Tongue (tissue), 2 donors: ENCODE measurements around the gene FAAP100. TPM values are rescaled to one million over a fixed set of nuclear protein-coding genes. Genes with fewer than 3 reads are reported as not detected.

Experiments used
- DNase-seq: peaks from one replicate; pipeline ENCODE4 v3.0.0-alpha.2; 2015
- total RNA-seq: library from RNA; depleted of rRNA; stranded (reverse); fragments of >200 nt; gene quantifications from one replicate; pipeline ENCODE4 v1.2.3, GENCODE V29; 2014

The FAAP100 gene
- total RNA-seq, 1 donor from 2014 or later, result 17.8 TPM

DNA sequence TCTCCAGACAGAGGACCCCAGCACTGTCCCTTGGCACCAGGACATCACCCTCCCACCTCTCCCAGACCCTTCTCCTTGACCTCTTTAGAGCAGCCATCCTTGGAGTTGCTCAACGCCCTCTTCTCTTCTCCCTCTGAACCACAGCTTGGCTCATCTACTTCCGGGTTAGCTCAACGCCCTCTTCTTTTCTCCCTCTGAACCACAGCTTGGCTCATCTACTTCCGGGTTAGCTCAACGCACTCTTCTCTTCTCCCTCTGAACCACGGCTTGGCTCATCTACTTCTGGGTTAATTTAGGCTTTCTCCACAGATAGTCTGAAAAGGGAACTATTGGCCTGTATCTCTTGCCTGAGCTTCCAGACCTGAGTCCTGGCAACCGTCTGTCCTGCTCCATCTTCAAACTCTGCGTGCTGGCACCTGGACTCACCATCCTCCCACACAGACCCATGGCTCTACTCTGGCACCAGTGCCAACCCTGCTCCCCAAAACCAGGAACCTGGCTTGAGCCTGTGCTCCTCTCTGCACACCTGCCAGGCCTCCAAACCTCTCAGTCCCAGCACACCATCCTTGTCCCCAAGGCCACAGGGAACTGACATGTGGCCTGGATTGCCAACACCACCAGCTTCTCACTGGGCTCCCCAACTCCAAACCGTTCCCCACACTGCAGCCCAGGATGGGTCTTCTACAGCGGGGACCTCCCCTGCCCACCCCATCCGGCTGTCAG is 25.3 kb upstream of the FAAP100 start:
- DNase-seq, result no peak

DNA sequence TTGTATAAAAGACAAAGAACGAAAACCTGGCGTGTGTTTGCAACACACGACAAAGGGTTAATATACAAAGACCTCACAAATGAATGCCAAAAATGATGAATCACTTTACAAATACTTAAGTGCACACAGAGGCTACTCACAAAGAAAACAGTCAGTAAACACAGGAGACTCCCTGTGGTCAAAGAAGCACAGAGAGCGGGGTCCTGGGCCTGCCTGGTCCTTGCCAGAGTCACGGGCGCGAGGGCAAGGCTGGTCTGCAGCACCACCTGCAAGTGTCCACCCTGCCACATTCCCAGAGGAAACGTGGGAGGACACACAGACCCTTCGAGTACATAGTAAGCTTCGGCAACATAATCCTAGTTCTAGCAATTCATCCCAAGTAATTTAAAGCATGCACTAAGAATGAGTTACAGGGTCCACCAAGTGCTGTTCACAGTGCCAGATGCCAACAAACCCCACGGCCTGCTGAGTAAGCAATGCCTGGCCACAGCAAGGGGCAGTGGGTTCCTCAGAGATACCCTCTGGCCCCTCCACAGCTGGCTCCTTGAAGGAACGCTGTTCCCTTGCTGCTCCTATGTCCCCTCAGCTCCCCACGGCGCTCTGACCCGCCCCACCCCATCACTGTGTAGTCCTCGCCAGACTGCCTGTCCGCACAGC is 24.6 kb upstream of the FAAP100 start:
- peak; percentile 14 for DNase-seq

DNA sequence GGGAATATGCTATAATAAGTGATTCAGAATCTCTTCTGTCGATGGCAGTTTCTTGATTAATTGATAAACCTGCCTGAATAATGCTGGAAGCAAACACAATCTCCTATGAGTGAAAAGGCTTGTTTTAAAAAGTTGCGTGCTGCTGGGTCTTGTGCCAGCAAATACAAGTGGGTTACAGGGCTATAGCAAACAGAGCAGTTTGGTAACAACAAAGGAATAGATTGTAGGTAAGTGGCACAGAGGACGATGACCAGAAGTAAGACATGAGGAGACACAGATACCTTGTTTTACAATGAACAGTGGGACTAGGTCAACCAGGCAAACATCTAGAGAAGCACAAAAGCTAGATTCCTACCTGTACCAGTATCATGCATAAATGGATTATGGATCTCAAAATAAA is 23.7 kb upstream of the FAAP100 start:
- no peak for DNase-seq

DNA sequence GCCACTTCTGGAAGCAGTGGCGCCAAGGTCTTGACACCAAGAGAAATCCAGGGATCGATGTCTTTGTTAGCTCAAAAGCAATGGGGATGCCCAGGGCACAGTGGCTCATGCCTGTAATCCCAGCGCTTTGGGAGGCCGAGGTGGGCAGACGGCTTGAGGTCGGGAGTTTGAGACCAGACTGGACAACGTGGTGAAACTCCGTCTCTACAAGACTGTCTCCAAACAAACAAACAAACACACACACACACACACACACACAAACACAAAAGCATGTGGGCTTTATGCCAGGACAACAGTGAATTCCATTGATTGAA is 22.4 kb upstream of the FAAP100 start:
- no peak for DNase-seq

DNA sequence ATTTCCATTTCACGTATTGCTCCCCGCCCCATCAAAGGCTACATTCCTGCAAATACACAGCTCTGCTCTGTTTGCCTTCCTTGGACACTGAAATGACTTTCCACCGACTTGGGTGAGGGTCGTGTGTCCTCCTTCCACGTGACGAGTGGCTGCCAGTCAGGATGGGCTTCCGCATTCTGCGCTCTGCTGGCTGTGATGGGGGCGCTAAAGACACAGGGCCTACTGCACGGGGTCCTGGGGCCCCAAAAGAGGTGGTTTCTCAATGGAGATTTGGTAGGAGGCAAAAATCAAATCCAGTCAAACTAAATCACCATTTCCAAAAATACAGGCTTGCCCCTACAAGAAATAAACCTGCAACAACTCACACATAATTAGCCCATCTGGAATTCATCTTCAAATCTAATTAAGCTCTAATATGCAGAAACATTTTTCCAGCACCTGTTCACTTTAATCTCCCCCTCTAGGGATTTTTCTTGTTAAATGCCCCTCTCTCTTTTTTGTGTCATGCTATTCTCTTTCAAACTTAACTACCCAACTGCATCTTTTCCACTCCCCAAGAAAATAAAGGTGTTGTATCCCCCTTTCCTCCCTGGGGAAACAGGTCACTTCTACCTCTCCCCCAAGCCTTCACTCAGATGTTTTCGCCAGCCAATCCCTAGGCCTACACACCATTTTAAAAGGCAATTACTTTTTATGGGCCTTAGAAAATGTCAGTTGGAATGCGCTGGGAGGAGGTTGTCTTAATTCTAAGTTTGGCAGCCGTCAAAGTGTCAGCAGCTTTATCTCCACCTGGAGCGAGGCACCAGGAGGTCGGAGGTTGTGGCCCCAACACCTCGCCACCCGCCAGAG is 21.9 kb upstream of the FAAP100 start:
- DNase-seq, result no peak

DNA sequence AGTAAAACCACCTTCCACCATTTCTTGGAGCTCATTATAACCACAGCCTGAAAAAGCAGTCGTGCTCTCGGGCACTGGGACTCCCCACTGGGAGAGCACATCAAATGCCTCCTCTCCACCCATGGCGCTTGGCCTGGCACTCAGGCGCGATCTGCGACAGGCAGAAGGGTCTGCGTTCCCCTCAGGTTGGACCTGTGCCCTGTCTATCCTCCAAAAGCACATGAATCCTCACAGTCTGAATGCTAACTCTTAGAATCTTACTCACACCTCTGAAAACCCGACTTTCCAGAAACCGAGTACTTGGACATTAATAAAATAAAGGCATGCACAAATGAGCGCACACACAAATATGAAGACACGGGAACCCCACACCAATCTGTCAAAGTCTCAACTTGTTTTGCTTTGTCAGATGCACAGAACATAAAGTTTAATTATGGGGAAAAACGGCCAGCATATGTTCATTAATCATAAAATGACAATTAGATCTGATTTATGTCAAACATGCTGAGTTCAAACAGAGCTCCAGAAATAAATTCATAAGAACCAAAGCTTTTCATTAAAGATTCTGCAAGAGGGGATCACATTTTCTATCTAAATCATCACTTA is 20.5 kb upstream of the FAAP100 start:
- no peak for DNase-seq

DNA sequence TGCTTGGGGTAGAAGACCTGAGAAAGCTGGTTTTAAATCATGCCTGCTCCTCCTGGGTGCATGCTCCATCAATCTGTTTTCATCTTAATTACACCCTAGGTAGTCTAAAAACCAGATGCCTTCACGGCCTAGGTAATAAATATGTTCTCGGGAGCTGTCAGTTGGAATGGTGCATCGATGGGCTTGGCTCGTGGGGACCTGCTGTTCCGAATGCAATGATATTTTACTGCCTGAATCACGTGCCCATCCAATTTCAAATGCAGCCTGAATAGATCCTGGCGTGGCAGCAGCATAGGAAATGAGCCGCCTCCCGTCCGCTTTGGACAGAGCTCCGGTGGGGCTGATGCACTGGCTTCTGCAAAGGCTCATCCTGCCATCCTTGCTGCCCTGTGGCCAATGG is 18.8 kb upstream of the FAAP100 start:
- no peak for DNase-seq

DNA sequence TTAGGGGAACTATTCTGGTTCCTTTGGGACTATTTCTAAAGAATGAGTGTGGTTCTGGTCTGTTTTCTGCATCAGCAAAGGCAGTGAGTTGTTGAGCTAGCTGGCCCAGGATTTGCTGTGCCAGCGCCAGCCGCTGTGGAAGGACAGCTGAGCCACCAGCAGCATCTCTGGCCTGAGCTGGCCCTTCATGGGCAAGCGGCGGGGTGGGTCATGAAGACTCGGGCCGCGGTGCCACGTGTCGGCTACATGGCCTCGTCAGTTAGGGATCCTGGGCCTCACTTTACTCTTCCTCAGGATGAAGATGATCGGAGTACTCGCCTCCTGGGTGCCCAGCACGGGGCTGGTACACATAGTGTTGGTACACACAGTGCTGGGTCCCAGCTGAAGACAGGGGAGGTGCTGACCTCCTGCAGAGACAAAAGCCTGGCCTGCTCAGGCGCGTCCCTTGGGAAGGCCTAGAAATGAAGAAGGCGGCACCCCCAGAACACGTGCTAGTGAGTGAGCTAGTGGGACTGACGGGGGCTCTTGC is 17.9 kb upstream of the FAAP100 start:
- no peak for DNase-seq

DNA sequence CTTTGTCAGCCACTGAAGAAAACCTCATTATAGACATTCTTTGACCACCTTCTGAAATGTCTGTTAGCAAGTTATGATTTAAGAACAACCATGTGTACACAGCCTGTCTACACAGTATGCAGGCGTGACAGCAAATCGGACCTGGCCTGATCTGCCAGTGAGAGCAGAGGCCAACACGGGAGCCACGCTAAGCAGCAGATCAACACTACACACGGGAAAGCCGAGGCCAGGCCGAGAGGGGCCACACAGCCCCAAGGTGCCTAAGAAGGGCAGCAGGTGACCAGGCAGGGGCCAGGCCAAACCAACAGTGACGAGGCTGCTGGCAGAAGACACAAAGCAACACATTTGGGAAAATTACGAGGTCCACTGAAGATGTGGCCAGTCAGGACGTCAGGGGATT is 16.3 kb upstream of the FAAP100 start:
- no peak for DNase-seq

DNA sequence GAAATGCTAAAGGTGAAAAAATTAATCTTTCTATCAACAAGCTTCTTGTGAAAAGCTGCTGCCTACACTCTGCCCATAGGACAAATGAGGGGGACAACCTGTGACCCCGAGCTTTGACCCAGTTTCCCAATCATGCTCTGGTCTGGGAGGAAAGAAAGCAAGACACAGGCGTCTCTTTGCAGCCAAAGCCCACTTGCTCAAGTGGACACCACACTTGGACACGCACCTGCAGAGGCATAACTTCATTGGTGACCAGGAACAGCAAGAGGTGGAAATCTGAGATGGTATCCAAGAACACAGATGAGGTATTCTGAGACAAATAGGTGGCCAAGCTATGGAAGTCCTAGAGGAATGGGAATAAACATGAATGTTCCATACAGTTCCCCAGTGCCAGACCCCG is 15.0 kb upstream of the FAAP100 start:
- DNase-seq, result no peak

DNA sequence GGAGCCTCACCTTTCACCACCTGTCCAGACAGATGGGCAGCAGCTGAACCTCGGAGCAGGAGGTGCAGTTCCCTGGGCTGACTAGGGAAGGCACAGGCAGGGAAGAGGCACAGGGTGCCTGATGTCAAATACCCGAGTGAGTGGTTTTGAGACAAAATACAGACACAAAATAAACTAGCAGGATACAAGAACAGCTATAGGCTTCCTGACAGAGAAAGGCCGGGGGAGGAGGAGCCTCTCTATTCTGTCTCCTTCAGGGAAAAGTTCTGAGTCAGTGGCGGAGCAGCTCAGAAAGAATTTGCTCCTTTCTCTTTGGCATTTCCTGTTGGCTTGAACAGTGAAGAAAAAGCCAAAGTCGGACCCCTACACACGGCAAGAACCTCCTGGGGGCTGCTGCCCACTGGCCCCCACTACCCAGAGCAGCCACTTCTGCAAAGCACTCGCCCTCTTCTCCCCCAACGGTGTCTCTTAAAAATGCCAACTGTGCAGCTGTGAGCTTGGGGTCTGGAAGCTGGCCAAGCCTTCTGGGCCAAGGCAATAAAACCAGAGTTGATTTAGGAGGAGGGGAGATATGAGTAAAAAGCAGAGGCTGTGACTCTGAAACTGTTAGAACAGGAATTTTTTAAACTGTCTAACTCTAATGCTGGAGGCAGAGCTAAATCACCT is 14.4 kb upstream of the FAAP100 start:
- peak; percentile 90 for DNase-seq

DNA sequence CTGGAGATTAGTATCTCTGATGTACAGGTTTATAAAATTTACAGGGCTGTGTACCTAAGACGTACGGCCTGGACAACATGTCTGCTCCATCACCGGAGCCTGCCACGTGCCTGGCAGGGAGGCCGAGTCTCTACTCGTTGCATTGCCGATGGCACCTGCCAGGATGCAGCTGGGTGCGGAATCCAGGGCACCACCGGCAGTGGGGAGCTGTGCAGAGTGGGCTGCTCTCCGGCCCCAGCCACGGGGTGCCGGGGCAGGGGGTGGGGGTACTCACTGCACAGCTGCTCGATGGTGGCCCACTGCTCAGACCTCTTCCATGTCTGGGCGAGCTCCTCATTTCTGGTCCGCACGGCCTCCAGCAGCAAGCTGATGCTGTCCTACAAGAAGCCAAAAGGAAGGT is 13.1 kb upstream of the FAAP100 start:
- DNase-seq, result no peak

DNA sequence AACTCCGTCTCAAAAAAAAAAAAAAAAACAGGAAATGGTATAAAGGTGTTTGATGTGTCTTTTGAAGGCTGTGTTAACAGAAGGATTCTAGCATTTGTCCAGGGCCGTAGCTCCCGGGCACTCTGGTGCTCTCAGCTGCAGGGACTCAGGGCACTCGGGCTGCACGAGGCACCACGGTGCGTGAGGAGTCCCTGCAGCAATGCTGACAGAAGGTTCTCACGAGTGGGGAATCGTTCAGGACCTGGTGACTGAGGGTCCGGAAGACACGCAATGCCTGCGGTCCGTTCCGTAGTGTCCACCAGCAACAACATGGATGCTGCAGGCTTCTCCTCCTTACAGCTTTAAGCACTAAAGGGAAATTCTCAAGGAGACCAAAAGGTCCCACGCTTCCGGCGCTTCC is 12.6 kb upstream of the FAAP100 start:
- DNase-seq, result no peak

DNA sequence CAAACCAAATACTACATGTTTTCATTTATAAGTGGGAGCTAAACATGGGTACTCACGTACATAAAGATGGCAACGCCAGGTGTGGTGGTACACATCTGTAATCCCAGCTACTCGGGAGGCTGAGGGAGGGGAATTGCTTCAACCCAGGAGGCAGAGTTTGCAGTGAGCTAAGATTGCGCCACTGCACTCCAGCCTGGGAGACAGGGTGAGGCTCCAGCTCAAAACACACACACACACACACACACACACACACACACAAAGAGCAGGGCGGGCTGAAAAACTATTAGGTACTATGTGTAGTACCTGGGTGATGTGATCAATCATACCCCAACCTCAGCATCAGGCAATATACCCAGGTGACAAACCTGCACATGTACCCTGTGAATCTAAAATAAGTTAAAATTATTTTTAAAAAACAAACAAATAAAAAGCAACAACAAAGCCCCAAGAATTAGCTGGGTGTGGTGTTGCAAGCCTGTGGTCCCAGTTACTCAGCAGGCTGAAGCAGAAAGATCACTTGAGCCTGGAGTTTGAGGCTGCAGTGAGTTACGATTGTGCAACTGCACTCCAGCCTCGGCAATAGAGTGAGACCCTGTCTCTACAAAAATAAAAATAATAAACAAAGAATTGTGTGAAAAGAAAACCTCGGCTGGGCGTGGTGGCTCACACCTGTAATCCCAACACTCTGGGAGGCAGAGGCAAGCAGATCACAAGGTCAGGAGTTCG is 11.9 kb upstream of the FAAP100 start:
- no peak for DNase-seq

DNA sequence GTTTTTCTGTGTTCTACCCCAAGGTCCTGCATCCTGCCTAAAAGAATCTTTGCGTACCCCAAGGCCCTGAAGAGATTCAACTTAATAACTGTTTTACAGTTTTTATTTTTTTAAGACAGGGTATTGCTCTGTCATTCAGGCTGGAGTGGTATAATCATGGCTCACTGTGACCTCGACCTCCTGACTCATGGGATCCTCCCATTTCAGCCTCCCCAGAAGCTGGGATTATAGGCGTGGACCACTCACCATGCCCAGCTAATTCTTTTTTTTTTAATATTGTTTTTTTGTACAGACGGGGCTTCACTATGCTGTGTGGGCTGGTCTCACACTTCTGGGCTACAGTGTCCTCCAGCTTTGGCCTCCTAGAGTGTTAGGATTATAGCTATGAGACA is 9.3 kb upstream of the FAAP100 start:
- DNase-seq, result no peak

DNA sequence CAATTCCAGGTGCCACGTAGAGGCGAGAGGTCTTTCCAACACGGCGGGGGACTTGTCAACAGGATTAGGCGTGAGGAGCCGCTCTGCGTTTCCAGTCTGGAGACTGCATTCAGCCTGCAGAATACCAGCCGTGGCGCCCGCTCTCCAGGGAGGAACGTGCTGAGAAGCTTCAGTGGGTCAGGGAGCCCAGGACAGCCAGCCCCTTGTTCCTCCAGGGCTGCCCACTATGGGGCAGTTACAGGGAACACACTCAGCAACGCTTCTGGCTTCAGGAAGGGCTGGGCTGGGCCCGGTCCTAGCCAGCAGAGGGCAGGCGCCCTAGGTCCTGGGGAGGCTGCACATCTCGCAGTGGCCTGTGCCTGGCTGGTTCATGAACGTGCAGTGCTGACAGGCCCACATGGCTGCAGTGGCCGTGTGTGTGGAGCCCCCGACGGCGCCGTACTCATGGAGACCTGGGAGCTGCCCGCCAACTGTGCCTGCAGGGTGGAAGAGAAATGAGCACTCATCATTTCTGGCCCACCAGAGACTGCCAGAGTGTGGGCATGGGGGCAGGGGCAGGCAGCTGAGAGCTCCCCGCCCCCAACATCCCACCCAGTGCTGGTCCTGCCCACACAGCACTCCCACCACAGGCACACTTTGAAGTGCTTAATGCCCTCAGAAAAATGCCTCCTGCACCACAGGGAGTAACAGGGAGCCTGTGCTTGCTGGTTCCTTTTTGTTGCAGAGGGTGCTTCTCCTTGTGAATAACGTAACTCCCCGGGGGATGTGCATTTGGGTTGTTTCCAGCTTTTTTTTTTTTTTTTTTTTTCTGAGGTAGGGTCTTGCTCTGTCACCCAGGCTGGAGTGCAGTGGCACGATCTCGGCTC is 7.0 kb upstream of the FAAP100 start:
- DNase-seq, result no peak

DNA sequence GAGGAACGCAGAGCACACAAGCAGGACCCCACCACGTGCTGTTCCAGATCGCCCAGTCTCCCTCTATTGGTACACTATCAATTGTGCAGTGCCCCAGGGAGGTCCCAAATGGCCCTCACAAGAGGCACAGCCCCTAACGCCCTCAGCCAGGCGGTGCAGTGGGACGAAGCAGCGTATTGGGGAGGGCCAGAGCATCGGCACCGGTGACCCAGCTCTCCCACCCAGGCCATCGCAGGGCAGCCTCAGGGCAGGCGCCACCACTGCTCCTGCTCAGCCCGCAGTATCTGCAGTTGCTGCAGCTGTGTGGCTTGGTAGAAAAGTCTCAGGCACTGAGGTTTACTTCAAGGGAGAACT is 5.9 kb upstream of the FAAP100 start:
- no peak for DNase-seq

DNA sequence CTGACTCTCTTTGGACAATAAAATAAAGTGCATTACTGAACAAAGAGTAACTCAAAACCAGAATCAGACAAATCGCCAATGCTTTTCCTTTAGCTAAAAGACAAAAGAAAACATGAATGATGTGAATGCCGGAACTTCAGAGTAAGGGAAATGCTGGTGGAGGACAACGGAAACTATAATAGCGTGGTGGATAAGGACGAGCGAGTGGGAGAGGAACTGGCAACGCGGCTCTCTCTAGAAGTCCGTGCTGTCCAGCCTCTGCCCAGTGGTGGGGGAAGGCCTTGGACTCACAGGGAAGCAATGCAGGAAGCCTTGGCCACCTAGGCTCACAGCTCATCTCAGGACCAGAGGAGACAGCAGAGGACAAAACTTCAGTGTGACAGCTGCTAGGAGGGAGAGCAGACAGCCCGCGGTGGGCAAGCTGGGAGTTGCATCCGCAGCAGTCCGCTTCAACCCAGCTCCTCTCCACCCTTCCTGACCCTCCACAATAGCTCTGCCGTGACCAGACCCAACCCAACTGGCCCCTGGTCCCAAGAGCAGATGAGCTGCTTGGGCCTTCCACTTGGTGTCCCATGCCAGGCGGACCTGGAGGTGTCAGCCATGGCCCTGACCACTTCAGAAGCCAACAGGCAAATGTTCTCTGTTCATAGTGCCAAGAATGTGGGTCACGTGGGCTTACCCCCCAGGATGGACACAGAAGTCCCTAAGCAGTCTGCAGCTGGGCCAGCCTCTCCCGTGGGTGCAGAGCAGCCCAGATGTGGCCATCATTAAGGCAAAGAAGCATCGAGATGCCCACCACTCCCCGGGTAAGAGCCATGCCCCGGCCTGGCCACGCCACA is 5.3 kb upstream of the FAAP100 start:
- no peak for DNase-seq

DNA sequence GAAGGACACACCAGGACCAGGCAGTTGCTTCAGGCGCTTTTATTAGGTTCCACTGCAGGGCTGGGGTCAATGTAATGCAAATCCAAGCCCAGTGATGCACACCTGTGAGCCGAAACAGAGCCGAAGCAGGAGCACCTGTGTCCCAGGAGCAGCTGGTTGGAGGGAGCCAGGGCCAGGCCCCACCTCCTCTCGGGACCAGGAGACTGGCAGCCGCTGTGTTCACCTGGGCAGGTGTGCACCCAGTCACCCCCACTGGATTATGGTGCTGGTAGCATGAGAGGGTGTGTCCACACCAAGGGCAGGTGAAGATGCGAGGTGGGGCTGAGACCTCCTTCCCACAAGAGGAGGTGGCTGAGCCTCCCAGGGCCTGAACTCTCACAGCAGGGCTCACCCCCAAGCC is 4.7 kb upstream of the FAAP100 start:
- no peak for DNase-seq
